ENCODE measurements around the gene YLPM1.

YLPM1 gene

DNA sequence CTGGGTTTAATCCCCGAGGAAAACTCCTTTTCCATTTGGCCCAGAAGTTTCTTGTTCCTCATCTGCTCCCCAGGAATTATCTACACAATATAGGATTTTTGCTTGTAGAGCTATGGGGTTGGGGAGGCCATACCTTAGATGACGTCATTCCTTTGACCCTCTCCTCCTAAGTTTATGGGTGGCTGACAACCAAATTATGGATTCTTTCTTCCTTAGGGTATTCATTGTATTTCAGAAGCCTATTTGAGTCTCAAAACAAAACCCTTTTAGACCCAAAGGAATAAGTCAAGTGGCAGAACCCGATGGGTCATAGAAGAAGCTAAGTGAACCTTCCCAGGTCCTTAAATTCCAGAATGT, 98.6 kb downstream of the YLPM1 start:
- intact Hi-C loops (cut with micrococcal nuclease), result loop anchor here (1.0 to 2.0 kb wide), 3 partner anchors 15 to 227 kb away; partner anchors contain the start of gene PROX2
- peaks cover 2% of the 10 kb centered on the region for H3K27me3 Mint-ChIP-seq
- H3K27ac Mint-ChIP-seq, result peak overlapping the region; percentile 84
- H3K36me3 Mint-ChIP-seq (ENCODE audit: low read depth), result no peaks in the 10 kb centered on the region
- H3K4me1 Mint-ChIP-seq (ENCODE audit: low read depth), result peaks cover 28% of the 10 kb centered on the region
- no peaks in the 10 kb centered on the region for H3K9me3 Mint-ChIP-seq
- no peak overlapping the region for H3K4me3 Mint-ChIP-seq

DNA sequence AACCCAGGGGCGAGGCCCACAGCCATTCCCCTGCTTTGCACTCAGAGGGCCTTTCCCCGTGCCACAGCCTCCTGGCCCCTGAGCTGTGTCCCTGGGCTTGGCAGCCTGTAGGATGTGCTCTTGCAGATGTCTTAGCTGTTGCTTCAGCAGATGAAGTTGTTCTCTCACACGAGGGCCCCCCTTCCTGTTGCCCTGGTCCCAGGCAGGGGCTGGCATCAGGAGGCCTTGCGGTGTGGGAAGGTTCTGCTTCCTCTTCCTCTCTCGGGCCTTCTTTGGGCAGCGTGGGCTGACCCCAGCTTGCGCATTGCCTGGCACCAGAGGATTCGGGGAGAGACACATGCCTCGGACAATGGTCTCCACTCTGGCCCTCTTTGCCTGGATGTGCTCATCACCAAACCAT, 100.2 kb downstream of the YLPM1 start:
- Mint-ChIP-seq H3K27me3 (peaks cover 2% of the 10 kb centered on the region), H3K27ac (peak overlapping the region; percentile 84), H3K4me1 (ENCODE audit: low read depth) (peaks cover 38% of the 10 kb centered on the region), H3K36me3 (ENCODE audit: low read depth) (no peaks in the 10 kb centered on the region), H3K9me3 (no peaks in the 10 kb centered on the region), H3K4me3 (peak overlapping the region; percentile 37)
- intact Hi-C loops (cut with micrococcal nuclease), result loop anchor here (2.0 kb wide), 1 partner anchor 14 kb away; the partner anchor contains the start of gene PROX2

DNA sequence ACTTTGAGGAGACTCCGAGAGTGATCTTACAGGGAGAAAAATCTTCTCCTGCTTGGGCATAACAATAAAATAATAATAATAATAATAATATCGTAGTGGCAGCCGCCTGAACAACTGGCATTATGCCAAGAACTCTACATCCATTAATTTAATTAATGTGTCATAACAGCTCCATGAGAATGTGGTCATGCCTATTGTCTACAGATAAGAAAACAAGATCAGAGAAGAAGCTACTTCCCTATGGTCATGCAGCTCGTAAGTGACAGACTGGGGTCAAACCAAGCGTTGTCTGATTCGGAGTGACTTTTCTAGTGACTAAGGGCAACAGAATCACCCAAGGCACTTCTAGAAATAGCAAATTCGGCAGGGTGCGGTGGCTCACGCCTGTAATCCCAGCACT, 101.1 kb downstream of the YLPM1 start:
- H3K36me3 Mint-ChIP-seq (ENCODE audit: low read depth), result no peaks in the 10 kb centered on the region
- peaks cover 2% of the 10 kb centered on the region for H3K27me3 Mint-ChIP-seq
- H3K9me3 Mint-ChIP-seq, result no peaks in the 10 kb centered on the region
- H3K27ac Mint-ChIP-seq, result no peak overlapping the region
- peaks cover 38% of the 10 kb centered on the region for H3K4me1 Mint-ChIP-seq (ENCODE audit: low read depth)
- intact Hi-C loops (cut with micrococcal nuclease), result no loop called here
- H3K4me3 Mint-ChIP-seq, result no peak overlapping the region

GRCh38 chr14:74865156-74865555, 102.0 kb downstream of the YLPM1 start:
- Mint-ChIP-seq H3K27me3 (peaks cover 2% of the 10 kb centered on the region), H3K27ac (no peak overlapping the region), H3K4me1 (ENCODE audit: low read depth) (peaks cover 38% of the 10 kb centered on the region), H3K4me3 (no peak overlapping the region), H3K36me3 (ENCODE audit: low read depth) (no peaks in the 10 kb centered on the region), H3K9me3 (no peaks in the 10 kb centered on the region)
- intact Hi-C loops (cut with micrococcal nuclease), result no loop called here

GRCh38 chr14:74866708-74867389, 103.7 kb downstream of the YLPM1 start:
- Mint-ChIP-seq H3K27ac (no peak overlapping the region), H3K36me3 (ENCODE audit: low read depth) (no peaks in the 10 kb centered on the region), H3K9me3 (no peaks in the 10 kb centered on the region), H3K27me3 (peaks cover 2% of the 10 kb centered on the region), H3K4me1 (ENCODE audit: low read depth) (peaks cover 37% of the 10 kb centered on the region), H3K4me3 (no peak overlapping the region)
- intact Hi-C loops (cut with micrococcal nuclease), result no loop called here

GRCh38 chr14:74867673-74868072, 104.6 kb downstream of the YLPM1 start:
- H3K4me3 Mint-ChIP-seq, result no peak overlapping the region
- H3K4me1 Mint-ChIP-seq (ENCODE audit: low read depth), result peaks cover 28% of the 10 kb centered on the region
- no peaks in the 10 kb centered on the region for H3K9me3 Mint-ChIP-seq
- intact Hi-C loops (cut with micrococcal nuclease), result no loop called here
- no peak overlapping the region for H3K27ac Mint-ChIP-seq
- H3K27me3 Mint-ChIP-seq, result peaks cover 2% of the 10 kb centered on the region
- H3K36me3 Mint-ChIP-seq (ENCODE audit: low read depth), result no peaks in the 10 kb centered on the region

GRCh38 chr14:74868739-74869138, 105.6 kb downstream of the YLPM1 start:
- Mint-ChIP-seq H3K27ac (no peak overlapping the region), H3K27me3 (peaks cover 2% of the 10 kb centered on the region), H3K4me1 (ENCODE audit: low read depth) (peaks cover 18% of the 10 kb centered on the region), H3K9me3 (no peaks in the 10 kb centered on the region), H3K4me3 (no peak overlapping the region), H3K36me3 (ENCODE audit: low read depth) (no peaks in the 10 kb centered on the region)
- intact Hi-C loops (cut with micrococcal nuclease), result no loop called here

DNA sequence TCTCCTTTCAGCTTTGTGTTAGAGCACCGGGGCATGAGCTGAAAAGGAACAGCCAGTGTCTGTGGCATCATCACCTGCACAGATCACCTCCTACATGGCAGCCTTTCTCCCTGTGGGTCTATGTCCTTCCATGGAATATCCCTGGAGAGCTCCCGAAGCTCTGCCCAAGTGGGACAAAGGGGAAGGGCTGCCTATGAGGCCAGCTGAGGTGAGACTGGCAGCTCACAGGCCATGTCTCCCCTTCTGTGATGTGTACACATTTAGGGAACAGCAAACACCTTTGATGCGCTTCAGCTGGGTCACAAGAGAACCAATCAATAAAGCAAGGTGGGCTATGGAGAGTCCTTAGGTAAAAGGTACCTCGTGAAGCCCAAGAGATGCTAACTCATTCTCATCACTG, 108.7 kb downstream of the YLPM1 start:
- no peak overlapping the region for H3K4me3 Mint-ChIP-seq
- no peaks in the 10 kb centered on the region for H3K9me3 Mint-ChIP-seq
- H3K4me1 Mint-ChIP-seq (ENCODE audit: low read depth), result peaks cover 24% of the 10 kb centered on the region
- no peaks in the 10 kb centered on the region for H3K27me3 Mint-ChIP-seq
- no peak overlapping the region for H3K27ac Mint-ChIP-seq
- no peaks in the 10 kb centered on the region for H3K36me3 Mint-ChIP-seq (ENCODE audit: low read depth)
- intact Hi-C loops (cut with micrococcal nuclease), result no loop called here

DNA sequence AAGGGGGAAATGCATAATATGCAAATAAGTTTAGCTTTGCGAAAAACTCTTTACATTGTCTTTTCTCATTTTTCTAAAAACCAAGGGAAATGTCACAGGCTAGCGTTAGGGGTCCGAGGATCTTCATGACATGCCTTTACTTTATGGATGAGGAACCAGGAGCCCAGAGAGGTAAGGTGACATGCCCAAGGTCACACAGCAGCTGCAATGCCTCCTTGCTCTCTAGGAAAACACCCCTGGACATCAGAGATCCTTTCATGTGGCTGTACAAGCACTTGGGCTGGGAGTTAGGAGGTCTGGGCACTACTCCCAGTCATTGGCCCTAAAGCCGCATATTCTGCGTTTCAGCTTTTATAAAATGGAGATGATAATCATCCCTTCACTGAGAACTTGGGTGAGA, 112.1 kb downstream of the YLPM1 start:
- intact Hi-C loops (cut with micrococcal nuclease), result no loop called here
- no peak overlapping the region for H3K27ac Mint-ChIP-seq
- no peaks in the 10 kb centered on the region for H3K27me3 Mint-ChIP-seq
- H3K9me3 Mint-ChIP-seq, result no peaks in the 10 kb centered on the region
- no peak overlapping the region for H3K4me3 Mint-ChIP-seq
- H3K36me3 Mint-ChIP-seq (ENCODE audit: low read depth), result no peaks in the 10 kb centered on the region
- H3K4me1 Mint-ChIP-seq (ENCODE audit: low read depth), result peaks cover 18% of the 10 kb centered on the region

DNA sequence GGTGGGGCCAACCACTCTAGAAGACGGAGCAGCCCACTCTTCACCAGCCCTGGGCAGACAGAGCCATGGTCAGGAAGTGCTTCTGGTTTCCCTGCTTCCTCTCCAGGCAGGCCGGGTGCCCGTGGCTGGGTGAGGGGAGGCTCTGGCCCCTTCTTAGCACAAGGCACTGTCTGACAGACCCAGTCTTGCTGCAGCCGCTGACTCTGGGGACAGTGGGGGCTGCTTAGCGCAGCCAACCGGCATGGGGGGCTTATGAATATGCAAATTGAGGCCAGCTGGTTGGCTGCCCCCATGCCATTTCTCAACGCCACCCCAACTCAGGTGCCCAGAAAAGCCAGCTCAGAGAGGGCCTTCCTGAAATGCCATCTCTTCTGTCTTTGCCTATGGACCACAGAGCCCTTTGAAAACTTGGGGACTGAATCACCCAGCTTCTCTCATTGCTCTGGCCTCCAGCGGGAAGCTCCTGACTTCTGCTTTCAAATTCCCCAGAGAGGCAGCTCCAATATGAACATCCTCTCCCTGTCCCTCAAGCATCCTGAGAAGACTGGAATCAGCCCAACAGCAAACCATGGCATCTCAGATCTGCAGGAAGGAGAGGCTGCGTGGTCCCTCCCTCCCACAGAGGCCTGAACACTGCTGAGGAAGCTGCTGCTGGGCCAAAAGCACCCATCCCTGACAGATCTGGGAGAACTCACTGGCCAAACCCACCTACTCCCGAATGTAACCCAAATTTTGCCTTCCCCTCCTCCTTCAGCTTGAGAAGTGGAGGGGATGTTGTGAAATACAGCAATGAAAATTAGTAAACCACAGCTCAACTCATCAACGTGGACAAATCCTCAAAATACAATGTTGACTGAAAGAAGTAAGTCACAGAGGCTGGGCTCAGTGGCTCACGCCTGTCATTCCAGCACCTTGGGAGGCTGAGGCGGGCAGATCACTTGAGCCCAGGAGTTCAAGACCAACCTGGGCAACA, 113.1 kb downstream of the YLPM1 start, which contains the start of gene PROX2:
Gene PROX2 (minus strand): TSS at position 205 of the 973 bp plus-strand sequence. CDS start 12,311 bp downstream, outside the sequence.
- H3K27me3 Mint-ChIP-seq, result no peaks in the 10 kb centered on the region
- no peaks in the 10 kb centered on the region for H3K9me3 Mint-ChIP-seq
- peaks cover 29% of the 10 kb centered on the region for H3K4me1 Mint-ChIP-seq (ENCODE audit: low read depth)
- intact Hi-C loops (cut with micrococcal nuclease), result loop anchor here (2.0 kb wide), 1 partner anchor 13 kb away; no protein-coding TSS in a partner anchor
- peak within 1 kb of the TSS; percentile 45 for H3K27ac Mint-ChIP-seq
- no peaks in the 10 kb centered on the region for H3K36me3 Mint-ChIP-seq (ENCODE audit: low read depth)
- H3K4me3 Mint-ChIP-seq, result no peak within 1 kb of the TSS

DNA sequence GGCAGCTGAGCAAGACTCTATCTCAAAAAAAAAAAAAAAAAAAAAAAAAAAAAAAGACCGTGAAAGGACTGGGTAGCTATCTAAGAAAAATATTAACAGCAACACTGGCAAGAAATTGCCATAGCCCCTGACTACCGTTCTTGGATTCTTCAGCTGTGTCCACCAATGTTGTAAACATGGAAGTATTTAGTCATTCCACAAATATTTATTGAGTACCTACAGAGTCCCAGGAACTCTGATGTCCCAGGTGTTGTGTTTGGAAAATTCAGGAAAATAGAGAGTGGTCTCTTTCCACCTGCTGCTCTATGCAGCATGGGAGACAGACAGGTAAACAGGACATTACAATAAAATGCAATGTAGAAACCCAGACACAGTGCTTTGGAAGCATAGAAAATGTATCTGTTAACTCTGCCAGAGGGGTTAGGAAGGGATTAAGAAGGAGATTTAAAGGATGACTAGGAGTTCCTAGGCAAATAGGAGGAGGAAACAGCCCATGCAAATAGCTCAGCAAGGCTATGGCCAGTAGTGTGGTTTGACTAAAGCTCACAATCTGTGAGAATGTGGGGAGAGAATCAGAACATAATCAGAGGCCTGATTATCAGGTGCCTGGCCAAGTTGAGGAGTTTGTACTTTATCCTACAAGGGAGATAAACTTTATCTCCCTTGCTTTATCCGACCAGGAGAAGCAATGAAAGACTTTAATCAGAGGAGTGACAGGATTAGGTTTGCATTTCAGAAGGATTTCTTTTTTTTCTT, 116.5 kb downstream of the YLPM1 start:
- Mint-ChIP-seq H3K9me3 (no peaks in the 10 kb centered on the region), H3K27me3 (no peaks in the 10 kb centered on the region), H3K27ac (no peak overlapping the region), H3K36me3 (ENCODE audit: low read depth) (peaks cover 30% of the 10 kb centered on the region), H3K4me1 (ENCODE audit: low read depth) (peaks cover 52% of the 10 kb centered on the region), H3K4me3 (no peak overlapping the region)
- intact Hi-C loops (cut with micrococcal nuclease), result no loop called here

- peaks cover 49% of the 10 kb centered on the region for H3K36me3 Mint-ChIP-seq (ENCODE audit: low read depth)
- H3K4me1 Mint-ChIP-seq (ENCODE audit: low read depth), result peaks cover 49% of the 10 kb centered on the region
- peak within 1 kb of the TSS; percentile 92 for H3K4me3 Mint-ChIP-seq
- H3K9me3 Mint-ChIP-seq, result no peaks in the 10 kb centered on the region
- intact Hi-C loops (cut with micrococcal nuclease), result no loop called here
- peak within 1 kb of the TSS; percentile 91 for H3K27ac Mint-ChIP-seq
- no peaks in the 10 kb centered on the region for H3K27me3 Mint-ChIP-seq
Observed at GRCh38 chr14:74881431-74882102, 118.5 kb downstream of the YLPM1 start, which contains the start of gene DLST. TSS of gene DLST (plus strand) at chr14:74881916. CDS start at chr14:74881954, 38 bp downstream.

Measured in dendritic cell treated with granulocyte-macrophage colony-stimulating factor and Interleukin-4, amounts not matched to agents 40 ng/mL and 50 ng/mL, for 4 days (primary cell).